Esophagus squamous epithelium (tissue), 5 donors: ENCODE results near the gene SRGAP2B. TPM values are rescaled to one million over a fixed set of nuclear protein-coding genes. Genes with fewer than 3 reads are reported as not detected.
"Not testable (repeated sequence)": the region's sequence is repeated elsewhere in the genome, so short reads cannot be mapped to it uniquely, and the experiment has no call there.

Experiments
- DNase-seq: peaks from one replicate; lab custom pipeline; 2025; lab: John Stamatoyannopoulos, UW
- H3K27ac ChIP-seq, 4 donors: fragments of 200-600 bp; sonication (generic); one replicate each; pipeline ENCODE4 v1.5.1; 2016 to 2019; ENCODE audit warnings: mild to moderate bottlenecking in 1 of 4
- H3K27me3 ChIP-seq, 4 donors: fragments of 200-600 bp; sonication (generic); 1 replicate in 3 of 4; 2 replicates in 1 of 4; pipeline versions ENCODE4 v1.5.1 to v1.6.0; 2017 to 2021; ENCODE audit warnings: antibody characterized with exemption in 1 of 4
- H3K36me3 ChIP-seq, 3 donors: fragments of 200-600 bp; sonication (generic); one replicate each; pipeline ENCODE4 v1.5.1; 2016 to 2019
- H3K4me1 ChIP-seq, 3 donors: fragments of 200-600 bp; sonication (generic); one replicate each; pipeline ENCODE4 v1.5.1; 2017 to 2019
- H3K4me3 ChIP-seq, 4 donors: fragments of 200-600 bp; sonication (generic); 1 replicate in 3 of 4; 2 replicates in 1 of 4; pipeline ENCODE4 v1.5.1; 2016 to 2019; ENCODE audit warnings: mild to moderate bottlenecking in 2 of 4, moderate library complexity in 1 of 4
- H3K9me3 ChIP-seq, 3 donors: fragments of 200-600 bp; sonication (generic); one replicate each; pipeline ENCODE4 v1.5.1; 2016 to 2019
- WGBS, 2 donors: methylation state at CpG; one replicate each; pipeline ENCODE4 v1.1.5; 2018; 5-methylcytosine and 5-hydroxymethylcytosine counted together
- intact Hi-C: fragments of 100-400 bp; cut with DNase I; formaldehyde crosslinking; loops from one replicate; pipeline ENCODE4 v1.15.0; 2022
- total RNA-seq, 4 donors: library from RNA; depleted of rRNA; stranded (reverse); fragments of >200 nt; gene quantifications; one replicate each; pipeline ENCODE4 v1.1.0, GENCODE V29; 2016
- donor health status: DM: yes; HTN: yes; CAD: no.

The SRGAP2B gene
- total RNA-seq, 4 donors from 2014 or later, result 9.1 to 13.7 (median 12.9) TPM

DNA sequence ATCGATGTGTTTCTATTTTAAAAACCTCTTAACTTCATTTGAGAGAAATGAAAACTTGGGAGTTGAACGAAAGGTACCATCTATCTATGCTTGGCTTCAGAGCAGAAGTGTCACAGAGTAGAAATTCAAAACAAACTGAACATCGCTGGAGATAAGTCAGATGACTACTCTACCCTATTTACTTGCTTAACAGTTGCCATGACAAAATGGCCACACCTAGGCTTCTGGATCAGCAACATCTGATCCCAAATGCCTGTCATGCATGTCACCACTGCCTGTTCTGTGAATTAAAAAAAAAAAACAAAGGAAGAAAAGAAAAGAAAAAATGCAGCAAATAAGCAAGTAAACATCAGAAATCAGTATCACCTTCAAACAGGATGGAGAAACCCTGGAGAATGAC, 181.7 kb downstream of the SRGAP2B start:
- DNase-seq, H3K9me3 ChIP-seq, H3K36me3 ChIP-seq, H3K27ac ChIP-seq, H3K27me3 ChIP-seq, intact Hi-C loops, H3K4me1 ChIP-seq, H3K4me3 ChIP-seq: not testable (repeated sequence)
- WGBS, 2 donors, result no CpG with 5 or more reads among the region's 3 CpGs

DNA sequence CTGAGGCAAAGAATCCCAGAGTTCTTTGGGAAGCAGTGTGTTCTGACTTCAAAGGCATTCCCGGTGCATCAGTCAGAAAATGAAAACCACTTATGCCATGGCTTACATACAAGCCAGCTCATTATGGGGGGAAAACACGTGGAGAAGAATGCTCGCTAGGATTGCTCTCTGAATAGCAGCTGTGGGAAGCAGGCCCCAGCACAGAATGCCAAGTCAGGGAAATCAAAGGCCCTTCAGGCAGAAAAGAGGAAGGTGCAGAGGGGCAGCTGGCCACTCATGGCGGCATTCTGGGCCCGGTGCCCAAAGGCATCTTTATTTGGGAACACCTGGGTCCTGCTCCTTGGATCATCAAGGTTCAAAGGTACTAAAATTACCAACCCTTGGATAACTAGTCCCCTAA, 184.4 kb downstream of the SRGAP2B start:
- H3K27ac ChIP-seq, DNase-seq, H3K27me3 ChIP-seq, H3K9me3 ChIP-seq, intact Hi-C loops, H3K4me1 ChIP-seq, H3K4me3 ChIP-seq, H3K36me3 ChIP-seq: not testable (repeated sequence)
- no CpG with 5 or more reads among the region's 5 CpGs for WGBS, 2 donors

DNA sequence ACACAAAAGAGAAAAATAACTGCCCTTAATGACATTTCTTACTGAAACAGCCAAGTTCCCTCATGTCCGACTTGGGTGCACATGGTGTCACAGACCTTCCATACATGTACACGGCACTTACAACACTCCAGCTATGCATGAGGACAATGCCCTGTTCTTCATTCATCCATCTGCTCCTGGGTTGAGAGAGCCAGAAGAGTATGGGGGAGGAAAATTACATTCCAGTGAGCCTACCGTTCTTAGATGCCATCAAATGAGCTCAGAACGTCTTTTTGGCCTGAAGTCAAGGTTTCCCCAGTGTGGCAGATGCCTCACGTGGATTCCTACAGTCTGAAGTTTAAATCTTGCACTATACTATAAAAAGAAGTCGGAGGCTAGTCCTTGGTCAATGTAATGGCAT, 194.3 kb downstream of the SRGAP2B start:
- WGBS, 2 donors, result no CpG with 5 or more reads among the region's 6 CpGs
- H3K4me3 ChIP-seq, DNase-seq, H3K27ac ChIP-seq, H3K4me1 ChIP-seq, intact Hi-C loops, H3K9me3 ChIP-seq, H3K27me3 ChIP-seq, H3K36me3 ChIP-seq: not testable (repeated sequence)

DNA sequence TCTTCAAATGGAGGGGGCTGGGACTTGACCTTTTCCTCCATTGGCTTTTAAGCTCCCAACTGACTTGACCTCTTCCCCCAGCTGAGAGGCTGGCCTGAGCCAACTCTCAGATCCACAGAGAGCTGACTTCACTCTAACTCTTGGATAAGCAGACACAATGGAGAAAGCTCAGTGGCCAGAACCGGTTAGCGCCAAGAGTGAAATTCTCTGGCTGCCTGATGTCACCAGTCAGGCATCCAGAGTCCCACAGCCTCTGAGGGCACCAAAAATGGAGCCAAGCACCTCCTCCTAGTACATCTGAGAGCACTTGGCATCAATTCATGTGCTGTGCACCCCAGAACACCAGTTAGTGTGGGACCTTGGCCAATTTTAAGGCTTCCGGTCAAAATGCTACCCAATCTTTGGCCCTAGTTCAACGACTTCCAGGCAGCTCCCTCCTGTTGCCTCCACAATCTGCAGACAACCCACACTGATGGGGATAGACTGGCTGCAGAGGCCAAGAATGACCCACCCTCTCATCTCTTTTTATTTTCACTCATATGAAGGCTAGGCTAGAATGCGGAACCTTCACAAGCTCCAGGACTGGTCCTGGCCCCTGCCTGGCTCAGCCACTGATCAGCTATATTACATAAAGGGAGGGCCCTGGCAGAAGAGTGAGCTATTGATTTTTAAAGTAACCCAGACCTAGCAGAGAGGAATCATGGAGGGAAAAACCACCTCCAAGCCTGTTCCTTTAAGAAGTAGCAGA, 200.5 kb downstream of the SRGAP2B start:
- H3K27me3 ChIP-seq, H3K36me3 ChIP-seq, H3K4me3 ChIP-seq, intact Hi-C loops, DNase-seq, H3K27ac ChIP-seq, H3K4me1 ChIP-seq, H3K9me3 ChIP-seq: not testable (repeated sequence)
- no CpG with 5 or more reads among the region's 5 CpGs for WGBS, 2 donors

DNA sequence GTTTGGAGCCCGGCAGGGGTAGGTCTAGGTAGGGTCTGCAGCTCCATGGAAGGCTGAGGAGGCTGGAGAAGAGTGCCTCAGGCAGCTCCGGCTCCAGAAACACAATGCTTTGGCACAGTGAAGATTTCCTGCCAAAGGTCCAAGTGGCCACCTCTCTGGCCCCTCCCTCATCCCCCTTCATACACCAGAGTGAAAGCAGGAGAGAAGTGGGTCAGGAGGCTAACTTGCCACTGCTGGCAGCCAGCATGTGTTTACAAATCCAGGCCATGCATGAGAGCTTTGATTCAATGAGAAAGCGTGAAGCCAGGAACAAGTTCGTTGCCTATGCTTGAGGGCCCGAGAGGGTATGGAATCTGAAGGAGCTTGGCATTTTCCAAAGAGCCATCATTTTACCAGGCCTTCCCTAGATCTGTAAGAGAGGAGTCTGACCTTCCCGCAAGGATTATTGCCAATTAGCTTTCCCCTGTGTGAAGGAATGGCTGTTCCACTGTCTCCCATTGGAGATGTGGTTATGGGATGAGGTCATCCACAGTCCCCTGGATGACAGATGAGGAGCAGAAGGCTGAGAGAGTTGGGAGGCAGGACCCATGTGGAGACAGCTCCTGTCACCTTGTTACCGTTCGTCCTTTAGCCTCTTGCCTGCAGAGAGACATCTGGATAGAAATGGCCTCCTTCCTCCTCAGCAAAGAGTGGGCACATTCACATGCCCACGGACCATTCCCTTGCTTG, 201.3 kb downstream of the SRGAP2B start:
- intact Hi-C loops, DNase-seq: not testable (repeated sequence)

DNA sequence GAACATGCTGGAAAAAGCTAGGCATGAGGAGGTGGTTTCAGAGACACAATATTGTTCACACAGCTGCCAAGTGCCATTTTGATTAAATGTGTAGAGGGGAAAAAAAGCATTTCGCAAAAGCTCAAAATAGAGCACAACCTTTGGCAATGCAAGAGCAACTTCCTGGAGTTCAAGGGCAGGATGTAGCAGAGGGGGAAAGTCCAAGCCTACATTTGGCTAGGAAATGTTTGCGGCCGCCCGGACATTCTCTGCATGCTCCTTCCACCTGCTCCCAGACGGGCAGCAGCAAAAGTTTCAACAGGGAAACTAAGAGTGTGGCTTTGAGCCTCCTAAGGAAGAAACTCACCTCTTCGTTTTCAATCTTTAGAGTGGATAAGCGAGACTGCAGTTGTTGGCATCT, 202.1 kb downstream of the SRGAP2B start:
- H3K36me3 ChIP-seq, DNase-seq, H3K27ac ChIP-seq, H3K4me3 ChIP-seq, H3K9me3 ChIP-seq, H3K4me1 ChIP-seq, H3K27me3 ChIP-seq, intact Hi-C loops: not testable (repeated sequence)
- no CpG with 5 or more reads among the region's 7 CpGs for WGBS, 2 donors

More for the DNA sequence above, 201.3 kb downstream of the SRGAP2B start:
- H3K27ac ChIP-seq, H3K4me1 ChIP-seq, H3K4me3 ChIP-seq, H3K9me3 ChIP-seq, H3K27me3 ChIP-seq, H3K36me3 ChIP-seq: not testable (repeated sequence)
- no CpG with 5 or more reads among the region's 9 CpGs for WGBS, 2 donors

DNA sequence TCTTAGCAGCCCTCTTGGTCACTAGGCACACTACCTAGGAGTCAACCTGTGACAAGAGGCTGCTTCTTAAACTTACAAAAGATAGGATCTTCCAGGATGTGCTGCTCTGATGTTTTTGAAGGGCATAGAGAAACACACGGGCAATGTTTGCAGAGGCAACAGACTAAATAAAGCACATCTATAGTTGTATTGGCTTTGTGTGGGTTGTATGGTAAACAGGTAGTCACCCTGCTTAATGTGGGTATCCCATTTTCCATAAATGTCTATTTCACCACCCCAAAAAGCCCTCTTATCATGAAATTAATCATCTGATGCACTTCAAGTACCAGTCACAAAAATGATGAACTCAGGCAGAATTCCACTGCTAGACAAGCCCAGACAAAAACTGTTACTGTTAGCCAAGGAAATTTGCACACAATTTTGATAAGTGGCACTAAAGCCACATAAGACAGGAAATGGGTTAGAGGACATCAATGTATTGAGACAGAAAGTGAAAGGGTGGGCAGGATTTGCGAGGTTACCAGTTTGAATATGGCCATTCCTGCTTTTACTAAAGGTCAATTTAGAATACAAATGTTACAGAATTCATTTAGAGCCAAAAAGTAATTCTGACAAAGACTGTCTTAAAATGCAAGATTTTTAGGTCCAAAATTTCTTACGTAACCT, 205.5 kb downstream of the SRGAP2B start:
- H3K27me3 ChIP-seq, H3K4me3 ChIP-seq, H3K4me1 ChIP-seq, H3K27ac ChIP-seq, H3K36me3 ChIP-seq, DNase-seq, H3K9me3 ChIP-seq, intact Hi-C loops: not testable (repeated sequence)
- no CpG with 5 or more reads among the region's 3 CpGs for WGBS, 2 donors

DNA sequence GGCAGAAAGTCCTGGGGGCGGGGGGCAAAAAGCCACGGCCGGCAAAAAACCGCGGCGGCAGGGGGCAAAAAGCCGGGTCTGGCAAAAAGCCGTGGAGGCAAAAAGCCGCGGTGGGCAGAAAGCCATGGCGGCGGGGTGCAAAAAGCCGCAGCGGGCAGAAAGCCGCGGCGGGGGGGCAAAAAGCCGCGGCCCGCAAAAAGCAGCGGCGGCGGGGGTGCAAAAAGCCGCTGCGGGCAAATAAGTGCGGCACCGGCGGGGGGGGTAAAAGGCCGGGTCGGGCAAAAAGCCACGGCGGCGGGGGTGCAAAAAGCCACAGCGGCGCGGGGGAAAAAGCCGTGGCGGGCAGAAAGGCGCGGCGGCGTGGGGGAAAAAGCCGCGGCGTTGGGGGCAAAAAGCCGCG, 212.1 kb downstream of the SRGAP2B start:
- peak overlapping the region; percentile 23 to 64 (median 54) for H3K4me3 ChIP-seq
- H3K27ac ChIP-seq, H3K4me1 ChIP-seq, DNase-seq, intact Hi-C loops, H3K9me3 ChIP-seq, H3K36me3 ChIP-seq: not testable (repeated sequence)
- 1 to 8% methylated on average over 5 to 38 of the region's 47 CpGs for WGBS, 2 donors
- H3K27me3 ChIP-seq, result peaks cover 0 to 11% (median 0%) of the 10 kb centered on the region in 4 donors

DNA sequence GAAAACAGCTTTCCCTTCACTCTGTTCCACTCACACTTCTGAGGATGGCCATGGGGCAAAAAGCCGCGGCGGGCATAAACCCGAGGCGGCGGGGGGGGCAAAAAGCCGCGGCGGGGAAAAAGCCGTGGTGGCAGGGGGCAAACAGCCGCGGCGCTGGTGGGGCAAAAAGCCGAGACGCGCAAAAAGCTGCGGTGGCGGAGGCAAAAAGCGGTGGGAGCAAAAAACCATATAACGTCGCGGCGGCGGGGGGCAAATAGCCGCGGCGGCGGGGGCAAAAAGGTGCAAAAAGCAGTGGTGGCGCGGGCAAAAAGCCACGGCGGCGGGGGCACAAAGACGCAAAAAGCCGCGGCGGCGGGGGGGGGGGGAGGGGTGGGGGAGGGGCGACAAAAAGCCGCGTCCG, 212.8 kb downstream of the SRGAP2B start:
- intact Hi-C loops, H3K9me3 ChIP-seq, H3K4me3 ChIP-seq, H3K36me3 ChIP-seq, H3K27ac ChIP-seq, H3K4me1 ChIP-seq, DNase-seq: not testable (repeated sequence)
- WGBS, 2 donors, result 5% methylated on average over 12 of the region's 42 CpGs; no CpG with 5 or more reads in 1 of the 2 donors
- peaks cover 0 to 11% (median 0%) of the 10 kb centered on the region in 4 donors for H3K27me3 ChIP-seq

DNA sequence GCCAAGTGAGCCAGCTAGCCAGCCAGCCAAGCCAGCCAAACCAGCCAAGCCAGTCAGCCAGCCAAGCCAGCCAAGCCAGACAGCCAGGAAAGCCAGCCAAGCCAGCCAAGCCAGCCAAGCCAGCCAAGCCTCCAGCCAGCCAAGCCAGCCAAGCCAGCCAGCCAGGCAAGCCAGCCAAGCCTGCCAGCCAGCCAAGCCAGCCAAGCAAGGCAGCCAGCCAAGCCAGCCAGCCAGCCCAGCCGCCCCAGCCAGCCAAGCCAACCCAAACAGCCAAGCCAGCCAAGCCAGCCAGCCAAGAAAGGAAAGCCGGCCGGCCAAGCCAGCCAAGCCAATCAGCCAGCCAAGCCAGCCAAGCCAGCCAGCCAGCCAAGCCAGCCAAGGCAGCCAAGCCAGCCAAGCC, 236.5 kb downstream of the SRGAP2B start:
- H3K9me3 ChIP-seq, H3K27ac ChIP-seq, intact Hi-C loops, H3K36me3 ChIP-seq, H3K4me3 ChIP-seq, H3K27me3 ChIP-seq, DNase-seq, H3K4me1 ChIP-seq: not testable (repeated sequence)
- WGBS, 2 donors, result no CpG with 5 or more reads among the region's 3 CpGs
